ENCODE data around the gene TGFBRAP1. TPM values are rescaled to one million over a fixed set of nuclear protein-coding genes. Genes with fewer than 3 reads are reported as not detected.
"Not testable (repeated sequence)": the region's sequence is repeated elsewhere in the genome, so short reads cannot be mapped to it uniquely, and the experiment has no call there.

TGFBRAP1 gene
- total and polyA plus RNA-seq, 4 donors = 5.1 to 21.5 (median 12.3) TPM

GRCh38 chr2:105256431-105257047 lies 73.0 kb downstream of the TGFBRAP1 start:
- H3K9me3 ChIP-seq (ENCODE audit: control insufficient read depth, low read length) = no peaks in the 10 kb centered on the region
- 60 to 64% methylated on average over 11 of the region's 11 CpGs for WGBS, 2 donors
- intact Hi-C loops (cut with DNase I) = no loop called here
- H3K4me3 ChIP-seq (ENCODE audit: low read length in 2 of 2) = no peak overlapping the region
- no peaks in the 10 kb centered on the region for H3K36me3 ChIP-seq (ENCODE audit: control insufficient read depth in 1 of 2, insufficient read depth in 2 of 2, low read length in 1 of 2)
- ATAC-seq (ENCODE audit: low FRiP score) = no peak
- no peak for DNase-seq
- no peaks in the 10 kb centered on the region for H3K4me1 ChIP-seq (ENCODE audit: control insufficient read depth in 1 of 2, insufficient read depth in 2 of 2, low read length in 2 of 2)
- no peaks in the 10 kb centered on the region for H3K27me3 ChIP-seq (ENCODE audit: control insufficient read depth in 1 of 2, insufficient read depth in 2 of 2, low read length in 1 of 2)
- H3K27ac ChIP-seq (ENCODE audit: low read depth in 1 of 2, low read length in 2 of 2) = no peak overlapping the region

GRCh38 chr2:105255979-105256378 lies 73.6 kb downstream of the TGFBRAP1 start:
- intact Hi-C loops (cut with DNase I) = no loop called here
- H3K27me3 ChIP-seq (ENCODE audit: control insufficient read depth in 1 of 2, insufficient read depth in 2 of 2, low read length in 1 of 2) = no peaks in the 10 kb centered on the region
- H3K36me3 ChIP-seq (ENCODE audit: control insufficient read depth in 1 of 2, insufficient read depth in 2 of 2, low read length in 1 of 2) = no peaks in the 10 kb centered on the region
- H3K4me1 ChIP-seq (ENCODE audit: control insufficient read depth in 1 of 2, insufficient read depth in 2 of 2, low read length in 2 of 2) = no peaks in the 10 kb centered on the region
- 43 to 49% methylated on average over 2 of the region's 2 CpGs for WGBS, 2 donors
- DNase-seq (no peak), ATAC-seq (ENCODE audit: low FRiP score) (no peak)
- no peak overlapping the region for H3K27ac ChIP-seq (ENCODE audit: low read depth in 1 of 2, low read length in 2 of 2)
- H3K9me3 ChIP-seq (ENCODE audit: control insufficient read depth, low read length) = no peaks in the 10 kb centered on the region
- H3K4me3 ChIP-seq (ENCODE audit: low read length in 2 of 2) = no peak overlapping the region

GRCh38 chr2:105254531-105255210 lies 74.9 kb downstream of the TGFBRAP1 start:
- no peaks in the 10 kb centered on the region for H3K9me3 ChIP-seq (ENCODE audit: control insufficient read depth, low read length)
- WGBS, 2 donors = 77 to 82% methylated on average over 5 of the region's 5 CpGs
- H3K4me1 ChIP-seq (ENCODE audit: control insufficient read depth in 1 of 2, insufficient read depth in 2 of 2, low read length in 2 of 2) = no peaks in the 10 kb centered on the region
- no peak overlapping the region for H3K27ac ChIP-seq (ENCODE audit: low read depth in 1 of 2, low read length in 2 of 2)
- no peak overlapping the region for H3K4me3 ChIP-seq (ENCODE audit: low read length in 2 of 2)
- ATAC-seq (ENCODE audit: low FRiP score) (no peak), DNase-seq (no peak)
- intact Hi-C loops (cut with DNase I) = no loop called here
- no peaks in the 10 kb centered on the region for H3K36me3 ChIP-seq (ENCODE audit: control insufficient read depth in 1 of 2, insufficient read depth in 2 of 2, low read length in 1 of 2)
- no peaks in the 10 kb centered on the region for H3K27me3 ChIP-seq (ENCODE audit: control insufficient read depth in 1 of 2, insufficient read depth in 2 of 2, low read length in 1 of 2)

GRCh38 chr2:105252271-105252670 lies 77.3 kb downstream of the TGFBRAP1 start:
- Histone ChIP-seq H3K27ac (ENCODE audit: low read depth in 1 of 2, low read length in 2 of 2) (no peak overlapping the region), H3K4me1 (ENCODE audit: control insufficient read depth in 1 of 2, insufficient read depth in 2 of 2, low read length in 2 of 2) (no peaks in the 10 kb centered on the region), H3K27me3 (ENCODE audit: control insufficient read depth in 1 of 2, insufficient read depth in 2 of 2, low read length in 1 of 2) (no peaks in the 10 kb centered on the region), H3K36me3 (ENCODE audit: control insufficient read depth in 1 of 2, insufficient read depth in 2 of 2, low read length in 1 of 2) (no peaks in the 10 kb centered on the region), H3K9me3 (ENCODE audit: control insufficient read depth, low read length) (no peaks in the 10 kb centered on the region), H3K4me3 (ENCODE audit: low read length in 2 of 2) (no peak overlapping the region)
- 96 to 100% methylated on average over 2 of the region's 2 CpGs for WGBS, 2 donors
- ATAC-seq (ENCODE audit: low FRiP score) (no peak), DNase-seq (no peak)
- intact Hi-C loops (cut with DNase I) = no loop called here

- intact Hi-C loops (cut with DNase I); H3K27ac ChIP-seq (ENCODE audit: low read depth in 1 of 2, low read length in 2 of 2); H3K9me3 ChIP-seq (ENCODE audit: control insufficient read depth, low read length); H3K4me1 ChIP-seq (ENCODE audit: control insufficient read depth in 1 of 2, insufficient read depth in 2 of 2, low read length in 2 of 2); H3K36me3 ChIP-seq (ENCODE audit: control insufficient read depth in 1 of 2, insufficient read depth in 2 of 2, low read length in 1 of 2); H3K27me3 ChIP-seq (ENCODE audit: control insufficient read depth in 1 of 2, insufficient read depth in 2 of 2, low read length in 1 of 2); H3K4me3 ChIP-seq (ENCODE audit: low read length in 2 of 2); DNase-seq; ATAC-seq (ENCODE audit: low FRiP score): not testable (repeated sequence)
- WGBS, 2 donors = 96 to 97% methylated on average over 37 to 43 of the region's 43 CpGs
These were observed 78.4 kb downstream of the TGFBRAP1 start for GRCh38 chr2:105251016-105251648.

- Histone ChIP-seq H3K4me3 (ENCODE audit: low read length in 2 of 2) (no peak overlapping the region), H3K9me3 (ENCODE audit: control insufficient read depth, low read length) (no peaks in the 10 kb centered on the region), H3K4me1 (ENCODE audit: control insufficient read depth in 1 of 2, insufficient read depth in 2 of 2, low read length in 2 of 2) (no peaks in the 10 kb centered on the region), H3K27me3 (ENCODE audit: control insufficient read depth in 1 of 2, insufficient read depth in 2 of 2, low read length in 1 of 2) (no peaks in the 10 kb centered on the region), H3K27ac (ENCODE audit: low read depth in 1 of 2, low read length in 2 of 2) (no peak overlapping the region), H3K36me3 (ENCODE audit: control insufficient read depth in 1 of 2, insufficient read depth in 2 of 2, low read length in 1 of 2) (no peaks in the 10 kb centered on the region)
- DNase-seq (no peak), ATAC-seq (ENCODE audit: low FRiP score) (no peak)
- intact Hi-C loops (cut with DNase I) = no loop called here
- WGBS, 2 donors = 77 to 78% methylated on average over 4 of the region's 4 CpGs
These were observed 79.6 kb downstream of the TGFBRAP1 start for GRCh38 chr2:105249891-105250290.

- no peak overlapping the region for H3K27ac ChIP-seq (ENCODE audit: low read depth in 1 of 2, low read length in 2 of 2)
- H3K9me3 ChIP-seq (ENCODE audit: control insufficient read depth, low read length) = no peaks in the 10 kb centered on the region
- 72 to 79% methylated on average over 5 of the region's 5 CpGs for WGBS, 2 donors
- no peaks in the 10 kb centered on the region for H3K27me3 ChIP-seq (ENCODE audit: control insufficient read depth in 1 of 2, insufficient read depth in 2 of 2, low read length in 1 of 2)
- no peaks in the 10 kb centered on the region for H3K36me3 ChIP-seq (ENCODE audit: control insufficient read depth in 1 of 2, insufficient read depth in 2 of 2, low read length in 1 of 2)
- H3K4me1 ChIP-seq (ENCODE audit: control insufficient read depth in 1 of 2, insufficient read depth in 2 of 2, low read length in 2 of 2) = no peaks in the 10 kb centered on the region
- H3K4me3 ChIP-seq (ENCODE audit: low read length in 2 of 2) = no peak overlapping the region
- ATAC-seq (ENCODE audit: low FRiP score) (no peak), DNase-seq (no peak)
- intact Hi-C loops (cut with DNase I) = no loop called here
These were observed 80.4 kb downstream of the TGFBRAP1 start for GRCh38 chr2:105249181-105249580.

- H3K4me1 ChIP-seq (ENCODE audit: control insufficient read depth in 1 of 2, insufficient read depth in 2 of 2, low read length in 2 of 2) = no peaks in the 10 kb centered on the region
- H3K4me3 ChIP-seq (ENCODE audit: low read length in 2 of 2) = no peak overlapping the region
- no peaks in the 10 kb centered on the region for H3K36me3 ChIP-seq (ENCODE audit: control insufficient read depth in 1 of 2, insufficient read depth in 2 of 2, low read length in 1 of 2)
- ATAC-seq (ENCODE audit: low FRiP score) (no peak), DNase-seq (no peak)
- H3K27me3 ChIP-seq (ENCODE audit: control insufficient read depth in 1 of 2, insufficient read depth in 2 of 2, low read length in 1 of 2) = no peaks in the 10 kb centered on the region
- H3K27ac ChIP-seq (ENCODE audit: low read depth in 1 of 2, low read length in 2 of 2) = no peak overlapping the region
- 67 to 74% methylated on average over 3 to 4 of the region's 4 CpGs for WGBS, 2 donors
- H3K9me3 ChIP-seq (ENCODE audit: control insufficient read depth, low read length) = no peaks in the 10 kb centered on the region
- intact Hi-C loops (cut with DNase I) = no loop called here
These were observed 81.0 kb downstream of the TGFBRAP1 start for GRCh38 chr2:105248316-105249070.
